Stimulated activated CD8-positive, alpha-beta memory T cell treated with anti-CD3 and anti-CD28 coated beads, Interleukin-12 subunit alpha, Interleukin-12 subunit beta, amount 100 ng/mL, for 24 hours (primary cell): Measurements from ENCODE around the gene BSN.
"Not testable (repeated sequence)": the region's sequence is repeated elsewhere in the genome, so short reads cannot be mapped to it uniquely, and the experiment has no call there.

Source experiments
- DNase-seq: peaks from one replicate; pipeline ENCODE4 v3.0.0-alpha.2; 2020; ENCODE audit errors: extremely low read depth

The BSN gene

DNA sequence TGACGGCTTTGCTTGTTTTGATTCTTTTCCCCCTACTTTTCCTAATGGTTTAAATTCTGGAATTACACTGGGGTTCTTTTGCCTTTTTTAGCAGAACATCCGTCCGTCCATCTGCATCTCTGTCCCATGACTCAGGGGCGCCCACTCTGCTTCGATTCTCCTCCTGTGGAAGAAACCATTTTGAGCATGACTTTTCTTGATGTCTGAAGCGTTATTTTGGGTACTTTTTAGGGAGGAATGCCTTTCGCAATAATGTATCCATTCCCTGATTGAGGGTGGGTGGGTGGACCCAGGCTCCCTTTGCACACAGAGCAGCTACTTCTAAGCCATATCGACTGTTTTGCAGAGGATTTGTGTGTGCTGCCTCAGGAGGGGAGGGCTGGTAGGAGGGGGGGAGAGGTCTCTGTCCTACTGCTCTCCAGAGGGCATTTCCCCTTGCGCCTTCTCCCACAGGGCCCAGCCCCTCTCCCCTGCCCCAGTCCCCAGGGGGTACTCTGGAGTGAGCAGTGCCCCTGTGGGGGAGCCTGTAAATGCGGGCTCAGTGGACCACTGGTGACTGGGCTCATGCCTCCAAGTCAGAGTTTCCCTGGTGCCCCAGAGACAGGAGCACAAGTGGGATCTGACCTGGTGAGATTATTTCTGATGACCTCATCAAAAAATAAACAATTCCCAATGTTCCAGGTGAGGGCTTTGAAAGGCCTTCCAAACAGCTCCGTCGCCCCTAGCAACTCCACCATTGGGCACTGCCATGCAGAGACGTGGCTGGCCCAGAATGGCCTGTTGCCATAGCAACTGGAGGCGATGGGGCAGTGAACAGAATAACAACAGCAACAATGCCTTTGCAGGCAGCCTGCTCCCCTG lies 19.5 kb upstream of the BSN start:
- DNase-seq, result no peak

DNA sequence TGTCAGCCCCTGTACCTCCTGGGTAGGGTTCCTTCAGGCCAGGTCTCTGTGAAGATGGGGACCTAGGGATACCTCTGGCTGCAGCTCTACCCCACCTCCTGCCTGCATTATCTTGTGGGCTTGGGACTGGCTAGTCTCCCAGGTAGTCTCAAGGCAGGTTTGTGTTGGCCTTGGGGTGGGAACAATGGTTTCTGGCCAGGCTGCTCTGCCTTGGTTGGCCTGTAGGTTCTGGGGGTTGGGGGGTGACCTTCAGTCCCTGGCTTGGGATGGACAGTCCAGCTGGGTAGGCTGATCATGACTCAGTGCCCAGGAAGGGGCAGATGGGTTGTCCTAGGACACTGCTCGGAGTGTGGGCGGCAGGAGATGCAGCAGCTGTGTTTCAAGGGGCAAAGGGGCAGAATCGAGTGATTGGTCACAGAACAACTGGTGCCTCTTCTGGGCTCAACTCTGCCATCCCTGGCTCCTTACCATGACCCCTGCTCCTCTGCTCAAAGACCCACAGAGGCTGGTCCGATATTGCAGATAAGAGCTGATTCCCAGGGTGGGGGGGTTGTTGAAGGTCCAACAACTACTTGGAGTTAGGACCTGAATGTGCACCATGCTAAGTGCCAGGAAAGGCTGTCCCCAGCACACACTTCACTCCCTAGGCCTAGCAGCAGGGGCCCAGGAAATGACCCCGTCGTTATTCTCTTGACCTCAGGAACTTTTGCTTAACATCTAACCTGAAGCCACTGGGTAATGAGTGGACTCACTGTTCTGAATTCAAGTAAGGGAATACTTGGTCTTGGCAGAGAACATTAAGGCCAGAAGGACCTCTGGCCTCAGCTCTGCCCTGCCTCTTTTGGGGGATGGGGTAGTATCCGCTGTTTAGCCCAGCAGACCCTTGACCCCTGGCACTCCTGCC lies 18.1 kb upstream of the BSN start:
- DNase-seq, result no peak

DNA sequence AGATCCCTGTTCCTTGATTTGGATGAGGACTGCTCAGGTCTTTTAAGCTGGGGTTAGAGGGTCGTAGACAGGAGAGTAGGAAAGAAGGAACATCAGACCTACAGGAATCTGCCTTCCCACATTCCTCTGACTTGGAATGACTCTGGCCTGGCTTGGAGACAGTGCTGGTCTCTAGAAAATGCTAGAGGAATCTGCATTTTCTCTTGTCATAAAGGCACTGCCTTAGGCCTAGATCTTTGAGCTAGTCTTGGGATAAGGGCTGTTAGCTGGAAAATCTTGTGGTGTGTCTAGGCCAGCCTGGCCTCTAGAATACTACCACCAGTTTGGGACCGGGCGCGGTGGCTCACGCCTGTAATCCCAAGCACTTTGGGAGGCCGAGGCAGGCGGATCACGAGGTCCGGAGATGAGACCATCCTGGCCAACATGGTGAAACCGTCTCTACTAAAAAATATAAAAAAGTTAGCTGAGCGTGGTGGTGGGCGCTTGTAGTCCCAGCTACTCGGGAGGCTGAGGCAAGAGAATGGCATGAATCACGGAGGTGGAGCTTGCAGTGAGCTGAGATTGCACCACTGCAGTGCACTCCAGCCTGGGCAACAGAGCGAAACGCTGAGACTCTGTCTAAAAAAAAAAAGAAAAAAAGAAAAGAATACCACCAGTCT lies 17.3 kb upstream of the BSN start:
- no peak for DNase-seq

- peak; percentile 77 for DNase-seq
These were observed 14.4 kb upstream of the BSN start for GRCh38 chr3:49539659-49540560.

DNA sequence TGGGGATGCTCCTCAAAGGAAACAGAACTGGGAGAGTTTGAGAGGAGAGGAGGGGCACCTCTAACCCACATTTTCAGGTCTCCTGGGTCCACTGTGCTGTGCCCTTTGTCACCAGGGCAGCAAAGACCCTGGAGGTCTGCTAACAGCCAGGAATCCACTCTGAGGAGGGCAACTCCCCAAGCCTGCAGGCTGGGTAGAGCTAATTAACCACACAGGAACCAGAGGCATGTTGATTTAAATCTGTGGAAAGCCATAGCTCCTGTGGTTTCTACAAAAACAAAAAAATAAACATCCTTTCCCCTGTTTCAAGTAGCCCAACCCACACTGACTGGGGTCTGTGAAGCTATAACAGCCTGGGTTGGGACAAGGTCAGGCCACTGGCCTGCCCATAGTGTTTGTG lies 2.2 kb upstream of the BSN start:
- DNase-seq, result no peak

DNA sequence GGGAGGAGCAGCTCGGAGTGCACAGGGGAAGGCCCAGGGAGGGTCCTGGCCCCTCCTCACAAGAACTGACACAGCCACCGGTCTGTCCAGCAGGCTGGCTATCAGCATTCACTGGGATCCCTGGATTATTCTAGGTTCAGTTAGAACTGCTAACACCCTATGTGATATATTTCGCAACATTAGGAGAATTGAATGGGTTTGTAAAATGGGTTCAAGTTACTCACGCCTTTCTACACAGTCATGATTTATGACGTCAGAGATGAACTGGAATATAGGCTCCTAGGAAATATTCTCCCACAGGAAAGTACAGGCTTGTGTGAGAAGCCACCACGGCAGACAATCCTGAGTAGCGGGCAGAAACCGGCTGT lies 969 bp upstream of the BSN start:
- no peak for DNase-seq

DNA sequence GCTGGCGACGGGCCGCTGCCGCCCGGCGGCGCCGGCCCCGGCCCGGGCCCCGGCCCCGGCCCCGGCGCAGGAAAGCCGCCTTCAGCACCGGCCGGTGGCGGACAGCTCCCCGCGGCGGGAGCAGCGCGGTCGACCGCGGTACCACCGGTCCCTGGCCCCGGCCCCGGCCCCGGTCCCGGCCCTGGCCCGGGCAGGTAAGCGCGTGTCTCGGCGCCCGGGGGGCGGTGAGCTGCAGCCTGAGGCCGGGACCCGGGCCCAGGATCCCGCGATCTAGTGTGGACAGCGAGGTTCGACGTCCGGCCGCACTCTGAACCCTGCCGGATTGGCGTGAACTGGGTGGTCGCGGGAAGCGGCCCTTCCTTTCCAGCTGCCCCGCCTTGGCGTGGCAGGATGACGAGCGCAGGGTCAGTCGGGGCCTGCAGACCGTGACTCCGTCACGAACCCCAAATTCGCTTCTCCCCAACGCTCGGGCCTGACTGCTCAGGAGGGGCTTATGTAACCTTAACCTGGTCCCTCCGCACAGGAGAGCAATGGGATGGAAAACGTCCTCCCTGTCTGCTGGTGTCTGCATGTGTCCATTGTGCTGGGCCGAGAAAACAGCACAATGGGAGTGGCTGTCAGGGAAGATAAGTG lies 472 bp downstream of the BSN start:
- no peak for DNase-seq

GRCh38 chr3:49556500-49557275 lies 2.4 kb downstream of the BSN start:
- DNase-seq, result no peak

GRCh38 chr3:49563040-49563578 lies 8.8 kb downstream of the BSN start:
- DNase-seq, result no peak

GRCh38 chr3:49563766-49564165 lies 9.5 kb downstream of the BSN start:
- no peak for DNase-seq

DNA sequence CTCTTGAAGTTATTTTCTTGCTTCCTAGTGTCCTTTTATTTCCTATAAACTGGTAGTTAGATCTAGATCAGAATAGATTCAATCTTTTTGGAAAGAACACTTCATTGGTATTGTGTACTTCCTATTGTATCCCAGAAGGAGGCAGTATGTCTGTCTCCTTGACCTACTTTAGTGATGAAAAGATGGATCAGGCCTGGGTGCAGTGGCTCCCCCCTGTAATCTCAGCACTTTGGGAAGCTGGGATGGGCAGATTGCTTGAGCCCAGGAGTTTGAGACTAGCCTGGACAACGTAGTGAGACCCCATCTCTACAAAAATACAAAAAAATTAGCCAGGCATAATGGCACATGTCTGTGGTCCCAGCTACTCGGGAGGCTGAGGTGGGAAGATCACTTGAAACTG lies 12.0 kb downstream of the BSN start:
- no peak for DNase-seq

GRCh38 chr3:49567406-49567805 lies 13.1 kb downstream of the BSN start:
- no peak for DNase-seq

- no peak for DNase-seq
These were observed 14.7 kb downstream of the BSN start for GRCh38 chr3:49568965-49569364.

- DNase-seq, result no peak
These were observed 15.9 kb downstream of the BSN start for GRCh38 chr3:49570028-49570654.

DNA sequence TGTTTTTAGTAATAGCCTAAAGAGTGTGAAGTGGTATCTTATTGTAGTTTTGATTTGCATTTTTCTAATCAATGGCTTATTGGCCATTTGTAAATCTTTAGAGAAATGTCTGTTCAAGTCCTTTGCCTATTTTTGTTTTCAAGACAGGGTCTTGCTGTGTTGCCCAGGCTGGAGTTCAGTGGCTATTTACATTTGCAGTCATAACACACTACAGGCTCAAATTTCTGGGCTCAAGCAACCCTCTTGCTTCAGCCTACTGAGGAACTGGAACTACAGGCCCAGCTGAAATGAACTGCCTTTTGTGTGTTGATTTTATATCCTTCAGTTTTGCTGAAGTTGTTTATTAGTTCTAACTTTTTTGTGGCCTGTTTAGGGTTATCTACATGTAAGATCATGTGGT lies 27.9 kb downstream of the BSN start:
- no peak for DNase-seq

- DNase-seq, result not testable (repeated sequence)
These were observed 31.0 kb downstream of the BSN start for GRCh38 chr3:49585261-49585755.

DNA sequence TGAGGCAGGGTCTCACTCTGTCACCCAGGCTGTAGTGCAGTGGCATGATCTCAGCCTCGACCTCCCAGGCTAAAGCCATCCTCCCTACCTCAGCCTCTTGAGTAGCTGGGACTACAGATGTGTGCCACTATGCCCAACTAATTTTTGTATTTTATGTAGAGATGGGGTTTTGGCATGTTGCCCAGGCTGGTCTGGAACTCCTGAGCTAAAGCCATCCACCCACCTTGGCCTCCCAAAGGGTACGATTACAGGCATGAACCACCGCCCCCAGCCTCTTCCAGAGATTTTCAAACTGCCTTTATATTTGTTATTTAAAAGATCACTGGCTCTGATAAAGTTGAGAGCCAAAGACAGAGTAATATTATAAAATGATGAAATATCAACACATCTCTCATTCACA lies 37.3 kb downstream of the BSN start:
- no peak for DNase-seq

DNA sequence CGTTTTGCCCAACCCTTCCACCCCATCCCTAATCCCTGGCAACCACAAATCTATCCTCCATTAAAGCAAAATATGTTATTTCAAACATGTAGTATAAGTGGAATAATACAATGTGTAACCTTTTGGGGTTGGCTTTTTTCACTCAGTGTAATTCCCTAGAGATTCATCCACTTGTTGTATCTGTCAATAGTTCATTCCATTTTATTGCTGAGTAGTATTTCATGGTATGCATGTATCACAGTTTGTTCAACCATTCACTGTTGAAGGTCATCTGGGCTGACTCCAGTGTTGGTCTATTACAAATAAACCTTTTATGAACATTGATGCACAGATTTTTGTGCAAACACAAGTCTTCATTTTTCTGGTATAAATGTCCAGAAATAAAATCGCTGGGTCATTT lies 38.8 kb downstream of the BSN start:
- DNase-seq, result no peak

DNA sequence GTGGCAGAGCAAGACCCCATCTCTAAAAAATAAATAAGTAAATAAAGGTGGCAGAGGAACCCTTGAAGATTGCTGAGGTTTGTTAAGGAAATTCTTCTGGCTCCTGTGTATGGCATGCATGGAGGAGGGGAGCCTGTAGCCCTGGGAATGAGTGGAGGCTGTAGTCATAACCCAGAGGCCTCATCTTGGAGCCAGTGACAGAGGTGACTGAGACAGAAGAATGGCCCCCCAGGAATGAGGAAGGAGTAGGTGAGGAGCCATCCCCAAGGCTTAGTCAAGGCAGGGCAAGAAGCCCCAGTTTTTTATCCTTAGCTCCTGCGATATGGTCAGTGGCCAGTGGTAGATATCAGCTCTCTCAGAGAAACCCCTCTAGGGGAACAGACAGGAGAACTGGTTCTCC lies 46.5 kb downstream of the BSN start:
- DNase-seq, result no peak
